ENCODE measurements around the gene MFN2. TPM values are rescaled to one million over a fixed set of nuclear protein-coding genes. Genes with fewer than 3 reads are reported as not detected.

The MFN2 gene
- total RNA-seq, 1 donor from 2014 or later, result 71.4 TPM

DNA sequence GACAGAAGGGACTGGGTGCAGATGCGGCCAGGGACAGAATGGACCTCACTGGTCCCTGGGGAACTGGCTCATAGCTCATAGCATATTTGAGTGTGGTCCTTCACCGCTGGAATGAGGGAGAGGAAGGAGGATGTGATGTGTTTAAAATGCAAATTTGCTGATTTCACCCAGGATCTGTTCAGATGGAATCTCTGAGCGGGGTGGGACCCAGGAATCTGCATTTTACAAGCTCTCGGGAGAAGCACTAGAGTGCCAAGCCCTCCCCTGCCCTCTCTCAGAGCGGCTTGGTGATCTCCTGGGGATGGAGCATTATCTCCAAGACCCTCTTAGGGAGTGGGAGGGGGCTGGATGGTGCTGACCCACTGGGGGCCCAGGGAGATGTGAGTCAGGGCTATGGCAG lies 22.8 kb upstream of the MFN2 start:
- Mint-ChIP-seq H3K9me3 (no peaks in the 10 kb centered on the region), H3K4me1 (ENCODE audit: unreplicated experiment) (no peaks in the 10 kb centered on the region), H3K4me3 (no peak overlapping the region), H3K27me3 (no peaks in the 10 kb centered on the region), H3K27ac (no peak overlapping the region), H3K36me3 (peaks cover 5% of the 10 kb centered on the region)
- TF ChIP-seq, protein P1, sequence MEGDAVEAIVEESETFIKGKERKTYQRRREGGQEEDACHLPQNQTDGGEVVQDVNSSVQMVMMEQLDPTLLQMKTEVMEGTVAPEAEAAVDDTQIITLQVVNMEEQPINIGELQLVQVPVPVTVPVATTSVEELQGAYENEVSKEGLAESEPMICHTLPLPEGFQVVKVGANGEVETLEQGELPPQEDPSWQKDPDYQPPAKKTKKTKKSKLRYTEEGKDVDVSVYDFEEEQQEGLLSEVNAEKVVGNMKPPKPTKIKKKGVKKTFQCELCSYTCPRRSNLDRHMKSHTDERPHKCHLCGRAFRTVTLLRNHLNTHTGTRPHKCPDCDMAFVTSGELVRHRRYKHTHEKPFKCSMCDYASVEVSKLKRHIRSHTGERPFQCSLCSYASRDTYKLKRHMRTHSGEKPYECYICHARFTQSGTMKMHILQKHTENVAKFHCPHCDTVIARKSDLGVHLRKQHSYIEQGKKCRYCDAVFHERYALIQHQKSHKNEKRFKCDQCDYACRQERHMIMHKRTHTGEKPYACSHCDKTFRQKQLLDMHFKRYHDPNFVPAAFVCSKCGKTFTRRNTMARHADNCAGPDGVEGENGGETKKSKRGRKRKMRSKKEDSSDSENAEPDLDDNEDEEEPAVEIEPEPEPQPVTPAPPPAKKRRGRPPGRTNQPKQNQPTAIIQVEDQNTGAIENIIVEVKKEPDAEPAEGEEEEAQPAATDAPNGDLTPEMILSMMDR (conservative IDR thresholded peaks at IDR 0.05), result no peak
- DNase-seq (ENCODE audit: extremely low spot score, unreplicated experiment), result no peak

DNA sequence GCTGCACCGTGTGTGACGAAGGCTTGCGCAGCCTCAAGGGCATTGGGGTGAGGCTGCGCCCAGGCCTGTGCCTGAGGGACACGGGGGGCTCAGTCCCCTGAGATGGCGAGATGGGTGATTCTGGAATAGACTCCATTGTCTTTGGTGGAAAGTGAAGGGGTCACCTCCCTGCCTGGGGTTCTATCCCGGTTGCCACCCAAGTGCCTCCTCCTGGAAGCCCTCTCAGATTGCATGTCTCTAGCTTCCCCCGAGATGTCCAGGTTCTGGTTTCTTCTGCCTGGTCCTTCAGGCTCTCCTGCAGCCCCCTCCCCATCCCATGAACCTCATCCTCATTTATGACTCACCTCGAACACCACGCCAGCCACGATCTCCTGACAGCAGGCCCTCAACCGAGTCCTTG lies 22.3 kb upstream of the MFN2 start:
- Mint-ChIP-seq H3K36me3 (peaks cover 5% of the 10 kb centered on the region), H3K4me1 (ENCODE audit: unreplicated experiment) (no peaks in the 10 kb centered on the region), H3K4me3 (no peak overlapping the region), H3K27me3 (no peaks in the 10 kb centered on the region), H3K9me3 (no peaks in the 10 kb centered on the region), H3K27ac (no peak overlapping the region)
- TF ChIP-seq, protein P1 (conservative IDR thresholded peaks at IDR 0.05), result no peak
- DNase-seq (ENCODE audit: extremely low spot score, unreplicated experiment), result no peak

DNA sequence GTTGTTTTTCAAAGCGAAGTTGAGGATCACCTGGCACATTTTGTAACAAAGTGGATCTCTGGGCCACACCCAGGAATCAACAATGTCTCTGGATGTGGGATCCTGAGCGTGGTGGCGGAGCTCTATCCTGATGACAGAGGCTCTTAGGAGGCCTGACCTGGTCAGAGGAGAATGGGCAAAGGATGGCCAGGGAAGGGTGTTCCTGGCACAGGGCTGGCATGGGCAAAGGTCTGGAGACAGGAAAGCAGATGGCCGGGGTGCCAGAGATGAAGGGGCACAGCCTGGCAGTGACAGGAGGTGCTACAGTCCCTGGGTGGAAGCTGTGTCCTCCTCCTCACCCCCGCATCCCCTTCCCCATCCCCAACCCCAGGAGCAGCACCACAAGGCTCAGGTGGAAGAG lies 20.0 kb upstream of the MFN2 start:
- no peak for DNase-seq (ENCODE audit: extremely low spot score, unreplicated experiment)
- peaks cover 5% of the 10 kb centered on the region for H3K36me3 Mint-ChIP-seq
- H3K4me3 Mint-ChIP-seq, result no peak overlapping the region
- H3K9me3 Mint-ChIP-seq, result no peaks in the 10 kb centered on the region
- no peaks in the 10 kb centered on the region for H3K27me3 Mint-ChIP-seq
- H3K4me1 Mint-ChIP-seq (ENCODE audit: unreplicated experiment), result no peaks in the 10 kb centered on the region
- TF ChIP-seq, protein P1 (conservative IDR thresholded peaks at IDR 0.05), result no peak
- H3K27ac Mint-ChIP-seq, result no peak overlapping the region

DNA sequence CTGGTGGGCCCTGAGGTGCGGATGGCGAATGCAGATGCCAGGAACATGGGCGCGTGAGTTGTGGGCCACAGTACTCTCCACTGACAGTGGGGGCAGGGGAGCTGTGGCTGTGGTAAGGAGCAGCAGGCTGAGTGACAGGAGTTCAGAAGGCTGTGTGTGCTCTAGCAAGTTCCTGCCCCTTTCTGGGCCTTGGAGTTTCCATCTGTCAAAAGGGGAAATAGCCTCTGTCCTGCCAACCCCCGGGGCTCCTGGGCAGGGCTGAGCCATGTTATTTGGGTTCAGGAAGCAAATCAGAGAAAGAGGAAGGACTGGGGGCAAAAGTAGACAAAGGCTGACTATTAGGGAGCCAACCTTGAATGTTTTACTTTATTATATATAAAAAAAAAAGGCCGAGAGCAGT lies 19.5 kb upstream of the MFN2 start:
- H3K9me3 Mint-ChIP-seq, result no peaks in the 10 kb centered on the region
- H3K27ac Mint-ChIP-seq, result no peak overlapping the region
- DNase-seq (ENCODE audit: extremely low spot score, unreplicated experiment), result no peak
- TF ChIP-seq, protein P1 (conservative IDR thresholded peaks at IDR 0.05), result no peak
- peaks cover 5% of the 10 kb centered on the region for H3K36me3 Mint-ChIP-seq
- H3K4me3 Mint-ChIP-seq, result no peak overlapping the region
- no peaks in the 10 kb centered on the region for H3K4me1 Mint-ChIP-seq (ENCODE audit: unreplicated experiment)
- H3K27me3 Mint-ChIP-seq, result no peaks in the 10 kb centered on the region

DNA sequence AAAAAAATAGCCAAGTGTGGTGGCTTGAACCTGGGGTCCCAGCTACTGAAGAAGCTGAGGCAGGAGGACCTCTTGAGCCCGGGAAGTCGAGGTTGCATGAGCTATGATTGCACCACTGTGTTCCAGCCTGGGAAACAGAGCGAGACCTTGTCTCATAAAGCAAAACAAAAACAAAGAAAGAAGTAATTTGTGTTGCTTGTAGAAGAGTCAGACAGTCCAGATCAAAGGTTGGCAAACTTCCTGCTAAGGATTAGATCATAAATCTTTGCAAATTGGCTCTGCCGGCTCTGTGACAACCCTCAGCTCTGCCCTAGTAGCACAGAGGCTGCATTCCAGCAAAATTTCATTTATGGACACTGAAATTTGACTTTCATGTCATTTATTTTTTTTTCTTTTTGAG lies 19.0 kb upstream of the MFN2 start:
- Mint-ChIP-seq H3K9me3 (no peaks in the 10 kb centered on the region), H3K27me3 (no peaks in the 10 kb centered on the region), H3K36me3 (peaks cover 5% of the 10 kb centered on the region), H3K4me1 (ENCODE audit: unreplicated experiment) (no peaks in the 10 kb centered on the region), H3K27ac (no peak overlapping the region), H3K4me3 (no peak overlapping the region)
- TF ChIP-seq, protein P1 (conservative IDR thresholded peaks at IDR 0.05), result no peak
- no peak for DNase-seq (ENCODE audit: extremely low spot score, unreplicated experiment)

DNA sequence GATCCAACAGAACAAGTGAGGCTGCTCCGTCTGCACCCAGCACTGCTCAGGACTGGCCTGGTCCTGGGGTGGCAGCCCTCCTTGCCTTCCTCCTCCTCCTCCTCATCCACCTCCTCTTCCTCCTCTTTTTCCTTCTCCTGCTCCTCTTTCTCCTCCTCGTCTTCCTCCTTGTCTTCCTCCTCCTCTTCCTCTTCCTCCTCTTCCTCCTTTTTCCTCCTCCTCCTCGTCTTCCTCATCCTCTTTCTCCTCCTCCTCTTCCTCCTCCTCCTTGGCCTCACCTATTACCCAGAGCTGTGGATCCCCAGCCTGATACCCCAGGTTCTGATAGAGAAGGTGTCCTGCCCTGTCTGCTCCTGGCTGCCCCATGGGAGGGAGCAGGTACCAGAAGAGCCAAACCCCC lies 16.6 kb upstream of the MFN2 start:
- Mint-ChIP-seq H3K9me3 (no peaks in the 10 kb centered on the region), H3K4me3 (no peak overlapping the region), H3K27me3 (no peaks in the 10 kb centered on the region), H3K36me3 (peaks cover 4% of the 10 kb centered on the region), H3K4me1 (ENCODE audit: unreplicated experiment) (no peaks in the 10 kb centered on the region), H3K27ac (no peak overlapping the region)
- no peak for DNase-seq (ENCODE audit: extremely low spot score, unreplicated experiment)
- TF ChIP-seq, protein P1 (conservative IDR thresholded peaks at IDR 0.05), result no peak

Data from type B pancreatic cell (in vitro differentiated cells).